GM19328 (cell line): ENCODE data around the gene ALPL.

Source experiments
- ATAC-seq: cut with Tn5 transposase; IDR thresholded peaks from one replicate; pipeline ENCODE4 v1.9.1; 2021; ENCODE audit warnings: mild to moderate bottlenecking, moderate library complexity; ENCODE audit not compliant: unreplicated experiment

The ALPL gene

GRCh38 chr1:21574466-21575151 lies 65.4 kb downstream of the ALPL start:
- ATAC-seq = no peak

- no peak for ATAC-seq
Observed at GRCh38 chr1:21575351-21575942, 66.2 kb downstream of the ALPL start.

- no peak for ATAC-seq
Observed at GRCh38 chr1:21576031-21576797, 67.0 kb downstream of the ALPL start.

GRCh38 chr1:21576798-21577187 lies 67.6 kb downstream of the ALPL start:
- ATAC-seq = no peak

- ATAC-seq = no peak
Observed at GRCh38 chr1:21577324-21577723, 68.1 kb downstream of the ALPL start.

- no peak for ATAC-seq
Observed at GRCh38 chr1:21577933-21578332, 68.7 kb downstream of the ALPL start.

GRCh38 chr1:21579791-21580190 lies 70.6 kb downstream of the ALPL start:
- ATAC-seq = no peak

- ATAC-seq = no peak
Observed at GRCh38 chr1:21584096-21584495, 74.9 kb downstream of the ALPL start.

- ATAC-seq = no peak
Observed at GRCh38 chr1:21585037-21585436, 75.8 kb downstream of the ALPL start.

GRCh38 chr1:21586222-21586621 lies 77.0 kb downstream of the ALPL start:
- no peak for ATAC-seq

- no peak for ATAC-seq
Observed at GRCh38 chr1:21586846-21587601, 77.8 kb downstream of the ALPL start.

GRCh38 chr1:21587602-21587953 lies 78.4 kb downstream of the ALPL start:
- ATAC-seq = no peak

- no peak for ATAC-seq
Observed at GRCh38 chr1:21589618-21590017, 80.4 kb downstream of the ALPL start.

GRCh38 chr1:21590126-21590880 lies 81.1 kb downstream of the ALPL start:
- ATAC-seq = no peak

- no peak for ATAC-seq
Observed at GRCh38 chr1:21590934-21591333, 81.7 kb downstream of the ALPL start.

- no peak for ATAC-seq
Observed at GRCh38 chr1:21592086-21592865, 83.1 kb downstream of the ALPL start.

- ATAC-seq = no peak
Observed at GRCh38 chr1:21593231-21593630, 84.0 kb downstream of the ALPL start.

- ATAC-seq = no peak
Observed at GRCh38 chr1:21594501-21594900, 85.3 kb downstream of the ALPL start.

- ATAC-seq = no peak
Observed at GRCh38 chr1:21594935-21595897, 86.0 kb downstream of the ALPL start.
